H1 (cell line): Measurements from ENCODE around the gene MOSMO. TPM values are rescaled to one million over a fixed set of nuclear protein-coding genes. Genes with fewer than 3 reads are reported as not detected.

Experiments used
- CTCF ChIA-PET: fragments of 300-600 bp; sonication (Branson Sonifier 250); formaldehyde crosslinking; loops from one replicate; lab custom pipeline; 2021; ENCODE audit not compliant: partially characterized antibody; lab: Charles Lee
- POLR2A ChIA-PET: fragments of 300-600 bp; sonication (Branson Sonifier 250); formaldehyde crosslinking; loops from one replicate; lab custom pipeline; 2021; ENCODE audit warnings: inconsistent platforms; ENCODE audit not compliant: partially characterized antibody; lab: Charles Lee
- DNase-seq, 2 experiments: peaks; one replicate each; pipeline versions ENCODE4 v3.0.0 to v3.0.0-alpha.2; 2010 to 2022; ENCODE audit warnings: low spot score in 2 of 2, low read depth in 1 of 2, mixed read lengths in 1 of 2
- FAIRE-seq: peaks from 2 replicates; lab custom pipeline; 2011; peaks lifted over from hg19 to GRCh38; lab: Jason Lieb, UNC
- H2AFZ ChIP-seq: 2 replicates; pipeline ENCODE4 v1.8.1; 2012; ENCODE audit warnings: low read length, inconsistent platforms
- H2AK5ac ChIP-seq: 2 replicates; pipeline ENCODE4 v1.6.1; 2013; ENCODE audit warnings: low read depth, low read length
- H2BK120ac ChIP-seq: replicated peaks from 2 replicates; pipeline ENCODE3; 2013; ENCODE audit warnings: low read depth, low read length, inconsistent platforms
- H2BK12ac ChIP-seq: 2 replicates; pipeline ENCODE4 v1.6.1; 2013; ENCODE audit warnings: low read depth, low read length
- H2BK15ac ChIP-seq: 2 replicates; pipeline ENCODE4 v1.6.1; 2013; ENCODE audit warnings: low read length
- H2BK20ac ChIP-seq: 2 replicates; pipeline ENCODE4 v1.6.1; 2013; ENCODE audit warnings: low read length
- H2BK5ac ChIP-seq: 2 replicates; pipeline ENCODE4 v1.6.1; 2013; ENCODE audit warnings: low read depth, low read length
- H3K14ac ChIP-seq: 2 replicates; pipeline ENCODE4 v1.6.1; 2013; ENCODE audit warnings: inconsistent platforms; ENCODE audit not compliant: insufficient read length
- H3K18ac ChIP-seq: 2 replicates; pipeline ENCODE4 v1.6.1; 2013; ENCODE audit warnings: low read length; ENCODE audit errors: extremely low read depth
- H3K23ac ChIP-seq: 2 replicates; pipeline ENCODE4 v1.6.1; 2013; ENCODE audit warnings: inconsistent platforms; ENCODE audit not compliant: insufficient read length
- H3K23me2 ChIP-seq: 2 replicates; pipeline ENCODE4 v1.6.1; 2013; ENCODE audit warnings: low read depth, low read length
- H3K27ac ChIP-seq: 2 replicates; pipeline ENCODE4 v1.6.1; 2011; ENCODE audit warnings: low read depth, low read length, inconsistent platforms
- H3K27me3 ChIP-seq, 4 experiments: replicated peaks in 1 of 4; 1 replicate in 1 of 4; 2 replicates in 3 of 4; pipeline versions ENCODE4 v1.6.1 to v1.8.1; 2011 to 2013; ENCODE audit warnings: low read length in 3 of 4, mild to moderate bottlenecking in 3 of 4, inconsistent platforms in 2 of 4, mixed read lengths in 2 of 4, moderate library complexity in 1 of 4; ENCODE audit not compliant: control insufficient read depth in 3 of 4, insufficient read depth in 3 of 4; ENCODE audit errors: extremely low read depth in 1 of 4
- H3K36me3 ChIP-seq, 4 experiments: 2 replicates each; pipeline versions ENCODE4 v1.6.1 to v1.8.1; 2011 to 2013; ENCODE audit warnings: mild to moderate bottlenecking in 4 of 4, low read length in 3 of 4, moderate library complexity in 2 of 4, control low read depth in 1 of 4, inconsistent platforms in 1 of 4; ENCODE audit not compliant: insufficient read depth in 4 of 4, control insufficient read depth in 2 of 4
- H3K4ac ChIP-seq: replicated peaks from 2 replicates; pipeline ENCODE3; 2013; ENCODE audit warnings: low read length, low read depth, mixed read lengths, inconsistent platforms; ENCODE audit not compliant: insufficient read length
- H3K4me1 ChIP-seq, 4 experiments: replicated peaks in 1 of 4; 1 replicate in 1 of 4; 2 replicates in 3 of 4; pipeline versions ENCODE4 v1.6.1 to v1.8.1; 2011 to 2013; ENCODE audit warnings: low read length in 3 of 4, inconsistent platforms in 2 of 4, mixed read lengths in 1 of 4; ENCODE audit not compliant: insufficient read depth in 4 of 4, control insufficient read depth in 3 of 4
- H3K4me2 ChIP-seq, 2 experiments: 2 replicates each; pipeline versions ENCODE4 v1.6.1 to v1.8.1; 2011 to 2013; ENCODE audit warnings: low read depth in 2 of 2, low read length in 2 of 2, control low read depth in 1 of 2, inconsistent platforms in 1 of 2, mild to moderate bottlenecking in 1 of 2; ENCODE audit not compliant: insufficient read depth in 1 of 2
- H3K4me3 ChIP-seq, 4 experiments: fragments of 200-600, 300-600 bp in 1 of 4; sonication (generic), shearing (Covaris generic), sonication (Bioruptor Twin) in 1 of 4; 2 replicates each; pipeline versions ENCODE4 v1.5.1 to v1.8.1; 2011 to 2016; ENCODE audit warnings: low read length in 4 of 4, low read depth in 3 of 4, control low read depth in 2 of 4, inconsistent platforms in 2 of 4, mild to moderate bottlenecking in 2 of 4, mixed read lengths in 1 of 4, moderate library complexity in 1 of 4; ENCODE audit not compliant: insufficient read depth in 2 of 4; ENCODE audit errors: extremely low read depth in 1 of 4
- H3K56ac ChIP-seq: replicated peaks from 2 replicates; pipeline ENCODE3; 2013; ENCODE audit warnings: low read depth, mild to moderate bottlenecking, mixed read lengths, low read length, inconsistent platforms; ENCODE audit not compliant: insufficient read length
- H3K79me1 ChIP-seq: 2 replicates; pipeline ENCODE4 v1.6.1; 2013; ENCODE audit warnings: low read depth, low read length, control low read depth
- H3K79me2 ChIP-seq, 2 experiments: 2 replicates each; pipeline versions ENCODE4 v1.6.1 to v1.8.1; 2012 to 2013; ENCODE audit warnings: low read length in 2 of 2, mild to moderate bottlenecking in 2 of 2, inconsistent platforms in 1 of 2; ENCODE audit not compliant: insufficient read depth in 2 of 2, control insufficient read depth in 1 of 2
- H3K9ac ChIP-seq, 4 experiments: replicated peaks in 1 of 4; 1 replicate in 1 of 4; 2 replicates in 3 of 4; pipeline versions ENCODE4 v1.6.1 to v1.8.1; 2011 to 2013; ENCODE audit warnings: low read depth in 3 of 4, low read length in 3 of 4, control low read depth in 2 of 4, mild to moderate bottlenecking in 2 of 4, moderate library complexity in 2 of 4, inconsistent platforms in 1 of 4; ENCODE audit errors: extremely low read depth in 1 of 4
- H3K9me3 ChIP-seq, 2 experiments: 2 replicates each; pipeline versions ENCODE4 v1.6.1 to v1.8.1; 2012 to 2013; ENCODE audit warnings: mild to moderate bottlenecking in 2 of 2, moderate library complexity in 2 of 2, control low read depth in 1 of 2, inconsistent platforms in 1 of 2, low read depth in 1 of 2, low read length in 1 of 2, mixed read lengths in 1 of 2; ENCODE audit not compliant: insufficient read depth in 2 of 2
- H4K20me1 ChIP-seq, 2 experiments: replicated peaks in 1 of 2; 2 replicates each; pipeline versions ENCODE3 to v1.8.1; 2011 to 2013; ENCODE audit warnings: inconsistent platforms in 2 of 2, low read length in 2 of 2, mild to moderate bottlenecking in 1 of 2; ENCODE audit not compliant: insufficient read depth in 2 of 2, control insufficient read depth in 1 of 2
- H4K5ac ChIP-seq: 2 replicates; pipeline ENCODE4 v1.6.1; 2013; ENCODE audit warnings: low read length, low read depth, mixed read lengths, inconsistent platforms; ENCODE audit not compliant: insufficient read length
- H4K8ac ChIP-seq: 2 replicates; pipeline ENCODE4 v1.8.0; 2013; ENCODE audit warnings: mild to moderate bottlenecking, moderate library complexity, low read length, inconsistent platforms; ENCODE audit not compliant: insufficient read depth; ENCODE audit errors: extremely low read depth
- H4K91ac ChIP-seq: replicated peaks from 2 replicates; pipeline ENCODE3; 2013; ENCODE audit warnings: low read length, mixed read lengths, inconsistent platforms; ENCODE audit not compliant: insufficient read length
- BRCA1 ChIP-seq: IDR thresholded peaks from 2 replicates; pipeline ENCODE4 v1.6.1; 2012; ENCODE audit warnings: low read depth, low read length, improper control_type of control experiment
- EZH2 ChIP-seq: fragments of 200-600 bp; sonication (generic); IDR thresholded peaks from 2 replicates; pipeline ENCODE4 v1.7.1; 2012; ENCODE audit warnings: low read depth, mild to moderate bottlenecking, moderate library complexity, low read length, inconsistent platforms; ENCODE audit not compliant: severe bottlenecking
- HDAC2 ChIP-seq, 2 experiments: fragments of 300-600 bp in 1 of 2; sonication (generic) in 1 of 2; IDR thresholded peaks; 2 replicates each; pipeline ENCODE4 v1.6.1; 2011 to 2012; ENCODE audit warnings: low read depth in 2 of 2, low read length in 2 of 2, mild to moderate bottlenecking in 2 of 2, moderate library complexity in 2 of 2, borderline replicate concordance in 1 of 2, inconsistent platforms in 1 of 2
- MAFK ChIP-seq: IDR thresholded peaks from 2 replicates; pipeline ENCODE4 v1.6.1; 2012; ENCODE audit warnings: low read depth, mild to moderate bottlenecking, improper control_type of control experiment, low read length
- MAX ChIP-seq: IDR thresholded peaks from 2 replicates; pipeline ENCODE4 v1.6.1; 2012; ENCODE audit warnings: inconsistent platforms
- NRF1 ChIP-seq: IDR thresholded peaks from 2 replicates; pipeline ENCODE4 v1.6.1; 2011; ENCODE audit warnings: mild to moderate bottlenecking, low read depth, low read length, improper control_type of control experiment
- POLR2AphosphoS5 ChIP-seq: IDR thresholded peaks from 2 replicates; pipeline ENCODE4 v1.6.1; 2011; ENCODE audit warnings: low read depth, low read length
- RFX5 ChIP-seq: IDR thresholded peaks from 2 replicates; pipeline ENCODE4 v1.6.1; 2011; ENCODE audit warnings: low read depth, low read length, improper control_type of control experiment, borderline replicate concordance
- SP1 ChIP-seq: IDR thresholded peaks from 2 replicates; pipeline ENCODE4 v1.6.1; 2011; ENCODE audit warnings: low read depth, low read length
- SRF ChIP-seq: IDR thresholded peaks from 2 replicates; pipeline ENCODE4 v1.6.1; 2011; ENCODE audit warnings: mild to moderate bottlenecking, low read depth, low read length, moderate library complexity
- TAF7 ChIP-seq: optimal IDR thresholded peaks from 2 replicates; pipeline ENCODE3; 2011; ENCODE audit warnings: low read depth, mild to moderate bottlenecking, inconsistent platforms, low read length, moderate library complexity, borderline replicate concordance
- TBP ChIP-seq: IDR thresholded peaks from 2 replicates; pipeline ENCODE4 v1.6.1; 2011; ENCODE audit warnings: low read depth, low read length, improper control_type of control experiment
- WGBS, 2 experiments: shearing (Covaris generic) in 1 of 2; methylation state at CpG; one replicate each; pipeline versions ENCODE4 v1.1.6 to v1.1.7; 2013 to 2015; ENCODE audit warnings: low lambda C conversion rate in 2 of 2, mixed read lengths in 2 of 2, inconsistent platforms in 1 of 2, low coverage in 1 of 2, missing lambda C conversion rate in 1 of 2; ENCODE audit not compliant: insufficient replicate concordance in 2 of 2, insufficient coverage in 1 of 2, insufficient read length in 1 of 2; ENCODE audit errors: extremely low coverage in 1 of 2, missing lambda C conversion rate in 1 of 2; 5-methylcytosine and 5-hydroxymethylcytosine counted together
- polyA plus RNA-seq, 7 experiments: library from polyadenylated mRNA; depleted of rRNA in 3 of 7; stranded (reverse) in 5 of 7; unstranded in 2 of 7; fragments of >200 nt in 5 of 7; fragments of 200-250 nt in 2 of 7; gene quantifications; 1 replicate in 5 of 7; 2 replicates in 1 of 7; 4 replicates in 1 of 7; pipeline versions ENCODE4 v1.2.1 to v1.2.3, GENCODE V29; 2011 to 2013; ENCODE audit warnings: missing spikeins in 2 of 7, mixed read lengths in 2 of 7
- total RNA-seq: library from RNA; stranded (reverse); fragmentation: NEBNext Ultra II Directional; extraction: Animal tissue kit (Norgen Biotek cat#: 25700); gene quantifications from 2 replicates; pipeline ENCODE4 v1.2.1, GENCODE V29; 2021
- TF ChIP-seq, protein P1 (sequence below): IDR thresholded peaks from 2 replicates; pipeline ENCODE4 v1.6.1; 2011; ENCODE audit warnings: low read length, improper control_type of control experiment

Gene MOSMO
- total and polyA plus RNA-seq, 2 of the 8 experiments (the other 6 are each of a cell fraction or from before 2014, with no cell fraction given) = 8.6 to 14.8 TPM

GRCh38 chr16:22073350-22073749, 65.4 kb downstream of the MOSMO start:
- H3K14ac ChIP-seq = no peak overlapping the region
- no peak overlapping the region for H2AFZ ChIP-seq
- H4K8ac ChIP-seq = no peak overlapping the region
- no peaks in the 10 kb centered on the region for H3K79me1 ChIP-seq
- no peak overlapping the region for H3K56ac ChIP-seq
- no peak overlapping the region for H2BK120ac ChIP-seq
- H3K9me3 ChIP-seq = no peaks in the 10 kb centered on the region
- H3K9ac ChIP-seq = no peak overlapping the region
- no peaks in the 10 kb centered on the region for H3K4me1 ChIP-seq
- H2BK15ac ChIP-seq = no peak overlapping the region
- ChIA-PET POLR2A (interaction anchor here (1.7 kb wide), 1 partner anchor 66 kb away, joined by 6 read pairs; the partner anchor contains the start of gene MOSMO), CTCF (interaction anchor here (0.7 to 2.6 kb wide), 8 partner anchors 9 to 73 kb away, joined by 3 to 12 read pairs (median 4); partner anchors contain the start of gene MOSMO)
- H3K27ac ChIP-seq = no peak overlapping the region
- 97% methylated on average over 3 of the region's 3 CpGs; no CpG with 5 or more reads in 1 of the 2 experiments for WGBS, 2 experiments
- no peak overlapping the region for H3K4me3 ChIP-seq
- no peak overlapping the region for H2BK12ac ChIP-seq
- H3K4ac ChIP-seq = no peak overlapping the region
- no peak overlapping the region for H3K4me2 ChIP-seq
- no peak overlapping the region for H2BK5ac ChIP-seq
- no peak for FAIRE-seq
- no peaks in the 10 kb centered on the region for H3K27me3 ChIP-seq
- H3K79me2 ChIP-seq = peaks cover 0 to 5% of the 10 kb centered on the region in 2 experiments; a peak in 1 of 4 replicates
- no peaks in the 10 kb centered on the region for H3K36me3 ChIP-seq
- H4K20me1 ChIP-seq = no peaks in the 10 kb centered on the region
- DNase-seq = no peak
- no peak overlapping the region for H2AK5ac ChIP-seq
- no peak overlapping the region for H4K5ac ChIP-seq
- H3K18ac ChIP-seq = no peak overlapping the region
- H4K91ac ChIP-seq = no peak overlapping the region
- H3K23me2 ChIP-seq = no peaks in the 10 kb centered on the region
- no peak overlapping the region for H3K23ac ChIP-seq
- H2BK20ac ChIP-seq = no peak overlapping the region
- no peak for TF ChIP-seq MAX
- TF ChIP-seq, protein P1, sequence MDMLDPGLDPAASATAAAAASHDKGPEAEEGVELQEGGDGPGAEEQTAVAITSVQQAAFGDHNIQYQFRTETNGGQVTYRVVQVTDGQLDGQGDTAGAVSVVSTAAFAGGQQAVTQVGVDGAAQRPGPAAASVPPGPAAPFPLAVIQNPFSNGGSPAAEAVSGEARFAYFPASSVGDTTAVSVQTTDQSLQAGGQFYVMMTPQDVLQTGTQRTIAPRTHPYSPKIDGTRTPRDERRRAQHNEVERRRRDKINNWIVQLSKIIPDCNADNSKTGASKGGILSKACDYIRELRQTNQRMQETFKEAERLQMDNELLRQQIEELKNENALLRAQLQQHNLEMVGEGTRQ = no peak
- TF ChIP-seq RFX5 = no peak
- TF ChIP-seq EZH2 = no peak
- no peak for TF ChIP-seq TBP
- TF ChIP-seq SRF = no peak
- TF ChIP-seq NRF1 = no peak
- no peak for TF ChIP-seq TAF7
- no peak for TF ChIP-seq BRCA1
- no peak for TF ChIP-seq MAFK
- TF ChIP-seq SP1 = no peak
- TF ChIP-seq POLR2AphosphoS5 = no peak
- no peak for TF ChIP-seq HDAC2 (IDR thresholded peaks at IDR 0.05; ENCODE audit: borderline replicate concordance in 1 of 2, low read depth in 2 of 2, low read length in 2 of 2)
